Neural cell (in vitro differentiated cells): ENCODE results near the gene CCDC150.
"Not testable (repeated sequence)": the region's sequence is repeated elsewhere in the genome, so short reads cannot be mapped to it uniquely, and the experiment has no call there.

Experiments
- CTCF ChIP-seq: fragments of 450-650 bp; IDR thresholded peaks from 2 replicates; pipeline ENCODE4 v1.5.1; 2014; ENCODE audit warnings: antibody characterized with exemption, mild to moderate bottlenecking, moderate library complexity; ENCODE audit not compliant: poor library complexity, severe bottlenecking
- EP300 ChIP-seq: fragments of 450-650 bp; conservative IDR thresholded peaks from 2 replicates; pipeline ENCODE4 v1.6.1; 2014; ENCODE audit warnings: antibody characterized with exemption, mild to moderate bottlenecking, moderate library complexity; ENCODE audit not compliant: poor library complexity, severe bottlenecking
- EZH2 ChIP-seq: fragments of 200-600, 300-800 bp; shearing (Covaris generic), sonication (generic); IDR thresholded peaks from 2 replicates; pipeline ENCODE4 v1.6.1; 2014; ENCODE audit warnings: antibody characterized with exemption, low read length, borderline replicate concordance, mild to moderate bottlenecking; ENCODE audit not compliant: insufficient read depth, poor library complexity, severe bottlenecking
- POLR2AphosphoS5 ChIP-seq: IDR thresholded peaks from 2 replicates; pipeline ENCODE4 v1.6.1; 2012
- RAD21 ChIP-seq: fragments of 450-650 bp; conservative IDR thresholded peaks from 2 replicates; pipeline ENCODE4 v1.6.1; 2014; ENCODE audit warnings: antibody characterized with exemption, mild to moderate bottlenecking, moderate library complexity
- SMC3 ChIP-seq: fragments of 450-650 bp; conservative IDR thresholded peaks from 2 replicates; pipeline ENCODE4 v1.6.1; 2014; ENCODE audit warnings: antibody characterized with exemption, mild to moderate bottlenecking, moderate library complexity; ENCODE audit not compliant: poor library complexity
- TAF1 ChIP-seq: IDR thresholded peaks from 2 replicates; pipeline ENCODE4 v1.6.1; 2012; ENCODE audit warnings: low read depth
- TF ChIP-seq, protein P1 (sequence below): IDR thresholded peaks from 2 replicates; pipeline ENCODE4 v1.6.1; 2012; ENCODE audit warnings: borderline replicate concordance

DNA sequence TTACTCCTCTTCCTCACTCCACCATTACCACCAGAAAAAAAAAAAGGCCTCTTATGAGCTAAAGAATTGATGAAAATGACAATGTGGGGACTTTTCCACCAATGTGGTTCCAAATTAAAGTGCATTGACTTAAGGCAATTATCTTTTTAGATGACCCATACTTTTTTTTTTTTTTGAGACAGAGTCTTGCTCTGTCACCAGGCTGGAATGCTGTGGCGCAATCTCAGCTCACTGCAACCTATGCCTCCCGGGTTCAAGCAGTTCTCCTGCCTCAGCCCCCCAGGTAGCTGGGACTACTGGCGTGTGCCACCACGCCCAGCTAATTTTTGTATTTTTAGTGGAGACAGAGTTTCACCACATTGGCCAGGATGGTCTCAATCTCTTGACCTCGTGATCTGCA is 31.6 kb upstream of the CCDC150 start:
- not testable (repeated sequence) for TF ChIP-seq CTCF, EP300, EZH2, POLR2AphosphoS5, TAF1, RAD21, SMC3
- TF ChIP-seq, protein P1, sequence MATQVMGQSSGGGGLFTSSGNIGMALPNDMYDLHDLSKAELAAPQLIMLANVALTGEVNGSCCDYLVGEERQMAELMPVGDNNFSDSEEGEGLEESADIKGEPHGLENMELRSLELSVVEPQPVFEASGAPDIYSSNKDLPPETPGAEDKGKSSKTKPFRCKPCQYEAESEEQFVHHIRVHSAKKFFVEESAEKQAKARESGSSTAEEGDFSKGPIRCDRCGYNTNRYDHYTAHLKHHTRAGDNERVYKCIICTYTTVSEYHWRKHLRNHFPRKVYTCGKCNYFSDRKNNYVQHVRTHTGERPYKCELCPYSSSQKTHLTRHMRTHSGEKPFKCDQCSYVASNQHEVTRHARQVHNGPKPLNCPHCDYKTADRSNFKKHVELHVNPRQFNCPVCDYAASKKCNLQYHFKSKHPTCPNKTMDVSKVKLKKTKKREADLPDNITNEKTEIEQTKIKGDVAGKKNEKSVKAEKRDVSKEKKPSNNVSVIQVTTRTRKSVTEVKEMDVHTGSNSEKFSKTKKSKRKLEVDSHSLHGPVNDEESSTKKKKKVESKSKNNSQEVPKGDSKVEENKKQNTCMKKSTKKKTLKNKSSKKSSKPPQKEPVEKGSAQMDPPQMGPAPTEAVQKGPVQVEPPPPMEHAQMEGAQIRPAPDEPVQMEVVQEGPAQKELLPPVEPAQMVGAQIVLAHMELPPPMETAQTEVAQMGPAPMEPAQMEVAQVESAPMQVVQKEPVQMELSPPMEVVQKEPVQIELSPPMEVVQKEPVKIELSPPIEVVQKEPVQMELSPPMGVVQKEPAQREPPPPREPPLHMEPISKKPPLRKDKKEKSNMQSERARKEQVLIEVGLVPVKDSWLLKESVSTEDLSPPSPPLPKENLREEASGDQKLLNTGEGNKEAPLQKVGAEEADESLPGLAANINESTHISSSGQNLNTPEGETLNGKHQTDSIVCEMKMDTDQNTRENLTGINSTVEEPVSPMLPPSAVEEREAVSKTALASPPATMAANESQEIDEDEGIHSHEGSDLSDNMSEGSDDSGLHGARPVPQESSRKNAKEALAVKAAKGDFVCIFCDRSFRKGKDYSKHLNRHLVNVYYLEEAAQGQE, result not testable (repeated sequence)
